Stimulated activated CD4-positive, alpha-beta T cell treated with anti-CD3 and anti-CD28 coated beads, Interleukin-15, amount 100 ng/mL, for 48 hours (primary cell): Measurements from ENCODE around the gene LPGAT1.
"Not testable (repeated sequence)": the region's sequence is repeated elsewhere in the genome, so short reads cannot be mapped to it uniquely, and the experiment has no call there.

Source experiments
- DNase-seq, 2 donors: peaks; one replicate each; pipeline ENCODE4 v3.0.0-alpha.2; 2020; ENCODE audit warnings: low read depth in 2 of 2

Gene LPGAT1, protein sequence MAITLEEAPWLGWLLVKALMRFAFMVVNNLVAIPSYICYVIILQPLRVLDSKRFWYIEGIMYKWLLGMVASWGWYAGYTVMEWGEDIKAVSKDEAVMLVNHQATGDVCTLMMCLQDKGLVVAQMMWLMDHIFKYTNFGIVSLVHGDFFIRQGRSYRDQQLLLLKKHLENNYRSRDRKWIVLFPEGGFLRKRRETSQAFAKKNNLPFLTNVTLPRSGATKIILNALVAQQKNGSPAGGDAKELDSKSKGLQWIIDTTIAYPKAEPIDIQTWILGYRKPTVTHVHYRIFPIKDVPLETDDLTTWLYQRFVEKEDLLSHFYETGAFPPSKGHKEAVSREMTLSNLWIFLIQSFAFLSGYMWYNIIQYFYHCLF

GRCh38 chr1:211830328-211831142 lies at the start of gene LPGAT1:
TSS of gene LPGAT1 (minus strand) at chr1:211830763. CDS start at chr1:211829296, 1,467 bp downstream.
- peak in 1 of 2 donors; percentile 69 for DNase-seq

- DNase-seq = no peak
Measured at GRCh38 chr1:211879475-211879874, 48.9 kb upstream of the LPGAT1 start.

DNA sequence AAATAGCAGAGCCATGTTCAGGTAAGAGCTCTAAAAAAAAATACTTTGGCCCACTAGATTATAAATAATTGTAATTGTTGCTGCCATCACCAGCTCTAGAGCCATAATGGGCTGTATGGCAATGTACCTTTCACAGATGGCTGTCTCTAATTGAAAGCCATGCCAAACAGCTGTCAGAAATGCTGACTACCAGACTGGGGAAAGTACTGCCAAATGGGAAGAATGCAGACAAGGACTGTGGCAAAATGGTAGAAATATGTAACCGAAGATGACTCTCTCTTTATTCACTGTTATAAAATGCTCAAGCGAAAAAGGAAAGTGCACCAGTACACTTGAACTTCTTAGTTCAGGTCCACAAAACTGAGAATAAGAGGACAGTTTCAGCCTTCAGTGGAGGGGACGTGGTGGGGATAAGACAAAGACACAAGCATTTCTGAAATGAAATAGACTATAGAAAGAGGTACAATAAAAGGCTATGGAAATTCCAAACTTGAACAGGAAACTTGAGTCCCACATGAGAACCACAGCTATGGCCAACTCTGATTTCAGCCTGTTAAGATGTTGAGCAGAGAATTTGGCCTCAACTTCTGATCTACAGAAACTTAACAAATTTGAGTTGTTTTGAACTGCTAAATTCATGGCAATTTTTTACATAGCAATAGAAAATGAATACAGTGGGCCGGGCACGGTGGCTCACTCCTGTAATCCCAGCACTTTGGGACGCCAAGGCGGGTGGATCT lies 46.5 kb upstream of the LPGAT1 start:
- DNase-seq = no peak

DNA sequence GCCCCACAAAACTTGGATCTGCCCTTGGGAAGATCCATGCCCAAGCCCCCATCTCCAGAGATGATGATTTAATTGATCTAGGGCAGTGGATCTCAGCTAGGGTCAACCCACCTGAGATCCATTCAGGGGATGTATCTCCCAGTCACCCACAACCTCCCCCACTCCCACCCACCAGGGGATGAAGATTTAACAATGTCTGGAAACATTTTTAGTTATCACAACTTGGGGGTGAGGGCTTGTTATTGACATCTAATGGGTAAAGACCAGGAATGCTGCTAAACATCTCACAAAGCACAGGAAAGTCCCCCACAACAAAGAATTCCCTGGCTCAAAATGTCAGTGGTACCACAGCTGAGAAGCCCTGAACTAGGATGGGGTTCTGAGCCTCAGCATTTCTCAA lies 45.0 kb upstream of the LPGAT1 start:
- DNase-seq = no peak

GRCh38 chr1:211874521-211875347 lies 44.2 kb upstream of the LPGAT1 start:
- DNase-seq = no peak

GRCh38 chr1:211873731-211874130 lies 43.2 kb upstream of the LPGAT1 start:
- not testable (repeated sequence) for DNase-seq

- DNase-seq = no peak
Measured at GRCh38 chr1:211870156-211870555, 39.6 kb upstream of the LPGAT1 start.

GRCh38 chr1:211865180-211865579 lies 34.6 kb upstream of the LPGAT1 start:
- no peak for DNase-seq

- no peak for DNase-seq
Measured at GRCh38 chr1:211859405-211859804, 28.8 kb upstream of the LPGAT1 start.

DNA sequence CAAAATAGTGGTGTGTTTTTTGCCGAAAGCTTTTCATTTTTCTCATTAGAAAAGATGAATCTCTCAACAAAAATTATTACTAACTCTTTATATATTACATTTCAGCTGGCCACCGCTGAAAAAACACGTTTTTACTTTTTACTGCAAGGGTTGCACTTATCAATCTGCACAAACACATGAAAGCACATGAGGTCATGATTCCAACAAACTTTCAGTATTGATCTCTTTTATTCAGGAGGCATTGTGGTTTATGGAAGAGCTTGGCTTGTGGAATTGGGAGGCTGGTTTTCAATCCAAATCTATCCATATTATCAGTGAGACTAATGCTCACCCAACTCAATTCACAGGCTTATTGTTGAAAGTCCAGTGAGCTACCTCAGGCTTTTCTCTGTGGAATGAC lies 20.6 kb upstream of the LPGAT1 start:
- no peak for DNase-seq

- no peak for DNase-seq
Measured at GRCh38 chr1:211843507-211844298, 13.1 kb upstream of the LPGAT1 start.

DNA sequence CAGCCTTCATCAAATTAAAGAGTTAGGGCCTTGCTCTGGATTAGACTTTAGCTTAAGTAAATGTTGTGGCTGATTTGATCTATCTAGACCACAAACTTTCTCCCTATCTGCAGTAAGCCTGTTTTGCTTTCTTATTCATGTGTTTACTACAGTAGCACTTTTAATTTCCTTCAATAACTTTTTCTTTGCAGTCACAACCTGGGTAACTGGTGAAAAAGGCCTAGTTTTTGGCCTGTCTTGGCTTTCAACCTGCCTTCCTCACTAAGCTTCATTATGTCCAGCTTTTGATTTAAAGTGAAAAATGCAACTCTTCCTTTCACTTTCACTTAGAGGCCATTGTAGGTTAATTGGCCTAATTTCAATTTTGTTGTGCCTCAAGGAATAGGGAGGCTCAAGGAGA lies 12.5 kb upstream of the LPGAT1 start:
- no peak for DNase-seq

- no peak for DNase-seq
Measured at GRCh38 chr1:211842518-211842917, 12.0 kb upstream of the LPGAT1 start.

DNA sequence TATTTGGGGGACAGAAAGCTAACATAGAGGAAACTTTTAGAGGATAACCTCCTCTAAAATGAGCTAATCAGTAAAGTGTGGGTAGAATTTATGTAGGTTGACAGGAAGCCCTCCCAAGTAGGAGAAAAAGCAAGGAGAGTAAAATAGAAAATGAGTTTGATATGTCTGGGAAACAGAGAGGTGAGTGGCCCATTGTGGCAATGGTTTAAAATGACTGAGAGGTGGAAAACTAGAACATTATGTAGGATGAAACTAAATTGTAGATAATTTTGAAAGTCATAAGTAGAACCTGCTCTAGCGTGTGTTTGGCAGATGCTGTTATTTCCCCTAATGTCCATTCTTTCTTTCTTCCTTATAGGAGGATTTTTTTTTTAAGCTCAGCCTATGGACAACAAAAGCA lies 8.5 kb upstream of the LPGAT1 start:
- DNase-seq = no peak

DNA sequence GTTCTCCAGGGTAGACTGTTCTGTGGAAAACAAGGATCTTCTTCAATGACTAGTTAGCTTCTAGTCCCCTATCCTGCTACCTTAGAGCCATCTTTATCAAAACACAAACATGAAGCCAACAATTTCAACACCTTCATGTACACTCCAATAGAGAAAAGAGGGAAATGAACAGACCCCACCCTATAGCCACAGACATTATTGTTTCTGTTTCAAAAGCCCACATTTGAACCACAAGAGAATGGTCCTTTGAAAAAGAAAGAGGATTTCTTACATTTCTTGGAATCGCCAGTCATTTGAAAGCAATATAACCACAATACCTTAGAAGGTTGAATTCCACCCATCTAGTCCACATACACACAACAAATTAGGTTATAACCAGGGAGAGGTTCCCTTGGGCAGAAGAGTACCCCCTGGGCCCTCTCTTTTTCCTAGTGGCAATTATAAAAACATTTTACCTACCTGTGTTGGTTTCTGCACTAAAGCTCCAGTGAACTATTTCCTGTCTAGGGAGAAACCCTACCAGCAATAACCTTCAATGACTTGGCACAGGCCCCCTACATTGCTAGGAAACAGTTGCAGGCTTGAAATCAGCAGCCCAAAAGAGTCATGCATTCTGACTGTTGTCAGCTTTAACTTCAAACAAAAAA lies 2.7 kb upstream of the LPGAT1 start:
- no peak for DNase-seq

- DNase-seq = no peak
Measured at GRCh38 chr1:211832661-211833060, 2.1 kb upstream of the LPGAT1 start.

DNA sequence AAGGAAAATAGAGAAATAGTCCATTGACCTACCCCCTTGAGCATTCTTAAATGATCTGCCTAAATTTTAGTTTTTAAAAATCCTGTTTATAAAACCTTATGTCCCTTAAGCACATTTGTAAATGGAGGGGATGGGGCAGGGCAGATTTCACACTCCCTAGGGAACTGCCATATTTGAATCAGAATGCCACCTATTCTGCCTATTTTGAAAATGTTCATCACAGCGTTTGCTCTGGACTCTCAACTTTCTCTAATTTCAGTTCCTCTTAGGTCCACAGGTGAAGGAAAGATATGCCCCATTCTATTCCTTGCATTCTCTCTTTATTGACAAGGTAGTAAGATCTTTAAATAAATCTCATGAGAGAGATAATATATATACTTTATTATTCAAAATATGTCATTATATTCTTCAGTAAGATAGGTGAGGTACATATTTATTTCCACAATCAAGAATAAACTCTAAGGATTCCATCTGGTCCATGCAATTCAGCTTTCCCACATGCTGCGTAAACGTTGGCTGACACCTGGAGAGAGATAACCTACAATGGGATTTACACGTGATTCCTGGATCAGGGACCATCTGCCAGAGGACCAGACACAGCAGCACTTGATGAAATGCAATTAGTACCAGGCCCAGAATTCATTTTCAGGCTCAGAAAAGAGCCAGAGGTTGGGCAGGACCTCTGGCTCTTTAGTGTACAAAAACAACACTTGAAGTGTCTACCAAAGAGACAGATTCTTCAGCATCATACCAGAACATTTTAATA lies 1.2 kb upstream of the LPGAT1 start:
- no peak for DNase-seq

GRCh38 chr1:211830055-211830327 lies 572 bp downstream of the LPGAT1 start:
- peak in 1 of 2 donors; percentile 5 for DNase-seq

DNA sequence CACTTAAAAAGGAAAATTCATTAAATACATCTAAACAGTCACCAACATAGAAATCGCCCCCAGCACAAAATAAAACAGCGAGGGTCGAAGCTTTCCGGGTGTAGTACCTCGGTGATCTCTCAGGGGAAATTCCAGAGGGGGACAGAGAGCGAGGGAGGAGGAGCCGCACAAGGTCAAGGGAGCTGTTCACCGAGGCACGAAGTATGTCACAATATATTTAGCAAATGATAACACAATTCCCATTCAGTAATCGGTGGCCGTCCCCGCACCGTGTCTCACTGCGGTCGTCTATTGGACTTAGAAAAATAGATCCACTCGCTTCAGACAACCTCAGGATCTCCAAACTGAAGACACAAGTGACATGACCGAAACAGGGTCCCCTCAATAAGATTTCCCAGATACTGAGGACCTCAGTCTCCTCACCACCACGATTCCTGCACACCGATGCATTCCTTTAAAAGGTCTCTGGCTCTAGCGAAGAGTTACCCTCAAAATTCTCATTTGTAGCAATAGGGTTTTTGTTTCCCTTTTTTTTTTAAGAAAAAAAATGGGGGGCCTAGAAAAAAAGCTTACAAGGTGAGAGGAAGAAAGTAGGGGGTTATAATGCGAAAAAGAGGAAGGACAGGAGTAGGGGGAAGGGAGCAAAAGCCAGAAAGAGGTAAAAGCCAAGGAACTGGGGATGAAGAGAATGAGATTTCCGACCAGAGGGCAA lies 1.1 kb downstream of the LPGAT1 start:
- DNase-seq = no peak
